Activated B cell treated with CpG ODN at 0.5 μM for 24 hours (primary cell): Measurements from ENCODE around the gene DPPA2. TPM values are rescaled to one million over a fixed set of nuclear protein-coding genes. Genes with fewer than 3 reads are reported as not detected.
A peak's percentile ranks its signal among the peaks of the same experiment; 100 is the strongest.

Experiments
- ATAC-seq: fragments of 200-7000 bp; cut with Tn5 transposase; one replicate; pipeline ENCODE4 v1.10.0; 2021; ENCODE audit warnings: low read depth, mild to moderate bottlenecking, moderate library complexity
- CTCF ChIA-PET: fragments of 350-600 bp; sonication (Branson Sonifier 250); formaldehyde crosslinking; loops from one replicate; lab custom pipeline; 2021; ENCODE audit warnings: antibody characterized with exemption; lab: Charles Lee
- POLR2A ChIA-PET: fragments of 350-600 bp; sonication (Branson Sonifier 250); formaldehyde crosslinking; loops from one replicate; lab custom pipeline; 2021; ENCODE audit warnings: antibody characterized with exemption; lab: Charles Lee
- DNase-seq: peaks from one replicate; pipeline ENCODE4 v3.0.0; 2022
- H3K27ac Mint-ChIP-seq: one replicate; pipeline ENCODE4 v1.8.0; 2020; ENCODE audit warnings: mixed read lengths
- H3K27me3 Mint-ChIP-seq: one replicate; pipeline ENCODE4 v1.8.0; 2021; ENCODE audit warnings: mixed read lengths
- H3K36me3 Mint-ChIP-seq: one replicate; pipeline ENCODE4 v1.8.0; 2021; ENCODE audit warnings: low read depth, mixed read lengths
- H3K4me1 Mint-ChIP-seq: one replicate; pipeline ENCODE4 v1.8.0; 2021; ENCODE audit warnings: mixed read lengths
- H3K4me3 Mint-ChIP-seq: one replicate; pipeline ENCODE4 v1.8.0; 2020; ENCODE audit warnings: mild to moderate bottlenecking, mixed read lengths
- H3K9me3 Mint-ChIP-seq: one replicate; pipeline ENCODE4 v1.8.0; 2020; ENCODE audit warnings: mixed read lengths
- CTCF ChIP-seq: fragments of 200-600 bp; IDR thresholded peaks from one replicate; pipeline ENCODE4 v1.8.0; 2022; ENCODE audit warnings: antibody characterized with exemption, mild to moderate bottlenecking
- intact Hi-C: fragments of 100-400 bp; cut with micrococcal nuclease; formaldehyde crosslinking; loops from one replicate; pipeline ENCODE4 v1.15.1; 2024
- total RNA-seq: library from RNA; stranded (reverse); gene quantifications from 2 replicates; pipeline ENCODE4 v1.2.3, GENCODE V29; 2022

DPPA2 gene
- total RNA-seq, 1 donor from 2014 or later = not detected

- no peak for TF ChIP-seq CTCF
- ATAC-seq (no peak), DNase-seq (no peak)
- H3K27me3 Mint-ChIP-seq = no peaks in the 10 kb centered on the region
- H3K4me3 Mint-ChIP-seq = no peak overlapping the region
- H3K4me1 Mint-ChIP-seq = no peaks in the 10 kb centered on the region
- intact Hi-C loops = no loop called here
- H3K9me3 Mint-ChIP-seq = peaks cover 3% of the 10 kb centered on the region
- H3K27ac Mint-ChIP-seq = no peak overlapping the region
- ChIA-PET POLR2A (no interaction called here), CTCF (no interaction called here)
- H3K36me3 Mint-ChIP-seq = no peaks in the 10 kb centered on the region
These were observed 29.8 kb upstream of the DPPA2 start for GRCh38 chr3:109346099-109346498.

GRCh38 chr3:109339714-109340648, 23.7 kb upstream of the DPPA2 start:
- CTCF ChIA-PET = no interaction called here
- Mint-ChIP-seq H3K4me3 (no peak overlapping the region), H3K27me3 (peaks cover 11% of the 10 kb centered on the region), H3K36me3 (no peaks in the 10 kb centered on the region), H3K9me3 (peaks cover 5% of the 10 kb centered on the region), H3K27ac (no peak overlapping the region), H3K4me1 (peaks cover 8% of the 10 kb centered on the region)
- POLR2A ChIA-PET = no interaction called here
- no peak for DNase-seq
- intact Hi-C loops = no loop called here
- no peak for ATAC-seq
- no peak for TF ChIP-seq CTCF

- Mint-ChIP-seq H3K27me3 (peaks cover 11% of the 10 kb centered on the region), H3K9me3 (peaks cover 5% of the 10 kb centered on the region), H3K27ac (no peak overlapping the region), H3K4me1 (peaks cover 8% of the 10 kb centered on the region), H3K36me3 (no peaks in the 10 kb centered on the region), H3K4me3 (no peak overlapping the region)
- intact Hi-C loops = no loop called here
- TF ChIP-seq CTCF = no peak
- DNase-seq (no peak), ATAC-seq (no peak)
- CTCF ChIA-PET = no interaction called here
- POLR2A ChIA-PET = no interaction called here
These were observed 22.9 kb upstream of the DPPA2 start for GRCh38 chr3:109339197-109339596.

GRCh38 chr3:109338322-109338721, 22.0 kb upstream of the DPPA2 start:
- DNase-seq = no peak
- ChIA-PET CTCF (no interaction called here), POLR2A (no interaction called here)
- Mint-ChIP-seq H3K27ac (no peak overlapping the region), H3K36me3 (no peaks in the 10 kb centered on the region), H3K9me3 (peaks cover 5% of the 10 kb centered on the region), H3K4me3 (no peak overlapping the region), H3K27me3 (peaks cover 11% of the 10 kb centered on the region), H3K4me1 (peaks cover 8% of the 10 kb centered on the region)
- no peak for TF ChIP-seq CTCF
- intact Hi-C loops = no loop called here
- ATAC-seq = no peak

- DNase-seq (no peak), ATAC-seq (no peak)
- TF ChIP-seq CTCF = no peak
- Mint-ChIP-seq H3K9me3 (peaks cover 3% of the 10 kb centered on the region), H3K36me3 (no peaks in the 10 kb centered on the region), H3K27me3 (peaks cover 11% of the 10 kb centered on the region), H3K4me1 (peaks cover 8% of the 10 kb centered on the region), H3K4me3 (peak within 1 kb of the TSS; percentile 82), H3K27ac (peak within 1 kb of the TSS; percentile 64)
- intact Hi-C loops = no loop called here
- ChIA-PET POLR2A (no interaction called here), CTCF (no interaction called here)
These were observed 21.1 kb upstream of the DPPA2 start, which contains the start of gene DPPA4 for GRCh38 chr3:109337393-109337792. TSS of gene DPPA4 (minus strand) at chr3:109337546. CDS start at chr3:109337517, 29 bp downstream.
